HG03342 (cell line): ENCODE measurements around the gene SLC7A6OS.
A peak's percentile ranks its signal among the peaks of the same experiment; 100 is the strongest.
"Not testable (repeated sequence)": the region's sequence is repeated elsewhere in the genome, so short reads cannot be mapped to it uniquely, and the experiment has no call there.

Experiments
- ATAC-seq: cut with Tn5 transposase; IDR thresholded peaks from one replicate; pipeline ENCODE4 v1.9.1; 2021; ENCODE audit warnings: mild to moderate bottlenecking, moderate library complexity; ENCODE audit not compliant: unreplicated experiment

The SLC7A6OS gene

GRCh38 chr16:68299571-68300453, 10.9 kb downstream of the SLC7A6OS start:
- no peak for ATAC-seq

- no peak for ATAC-seq
Measured at GRCh38 chr16:68298907-68299561, 11.7 kb downstream of the SLC7A6OS start.

GRCh38 chr16:68298312-68298711, 12.4 kb downstream of the SLC7A6OS start:
- no peak for ATAC-seq

GRCh38 chr16:68297908-68298307, 12.8 kb downstream of the SLC7A6OS start:
- no peak for ATAC-seq

- ATAC-seq, result no peak
Measured at GRCh38 chr16:68296693-68297092, 14.1 kb downstream of the SLC7A6OS start.

- ATAC-seq, result no peak
Measured at GRCh38 chr16:68296291-68296690, 14.5 kb downstream of the SLC7A6OS start.

GRCh38 chr16:68292425-68292824, 18.3 kb downstream of the SLC7A6OS start:
- no peak for ATAC-seq

GRCh38 chr16:68291227-68291626, 19.5 kb downstream of the SLC7A6OS start:
- ATAC-seq, result no peak

GRCh38 chr16:68290450-68290849, 20.3 kb downstream of the SLC7A6OS start:
- no peak for ATAC-seq

GRCh38 chr16:68289621-68290329, 21.0 kb downstream of the SLC7A6OS start:
- peak; percentile 85 for ATAC-seq

- ATAC-seq, result no peak
Measured at GRCh38 chr16:68289202-68289601, 21.5 kb downstream of the SLC7A6OS start.

GRCh38 chr16:68288796-68289195, 21.9 kb downstream of the SLC7A6OS start:
- ATAC-seq, result not testable (repeated sequence)

- ATAC-seq, result no peak
Measured at GRCh38 chr16:68288252-68288650, 22.5 kb downstream of the SLC7A6OS start.

GRCh38 chr16:68287276-68288251, 23.2 kb downstream of the SLC7A6OS start:
- no peak for ATAC-seq

GRCh38 chr16:68286153-68287074, 24.3 kb downstream of the SLC7A6OS start:
- ATAC-seq, result no peak

GRCh38 chr16:68285683-68286082, 25.1 kb downstream of the SLC7A6OS start:
- no peak for ATAC-seq

GRCh38 chr16:68284847-68285246, 25.9 kb downstream of the SLC7A6OS start:
- ATAC-seq, result peak; percentile 46

GRCh38 chr16:68283801-68284598, 26.7 kb downstream of the SLC7A6OS start:
- ATAC-seq, result peak; percentile 35
